Left kidney (tissue), 8 donors: ENCODE measurements around the gene GGCT. TPM values are rescaled to one million over a fixed set of nuclear protein-coding genes. Genes with fewer than 3 reads are reported as not detected.
"Not testable (repeated sequence)": the region's sequence is repeated elsewhere in the genome, so short reads cannot be mapped to it uniquely, and the experiment has no call there.

Experiments used
- DNase-seq: peaks from one replicate; pipeline ENCODE4 v3.0.0-alpha.2; 2013
- long read RNA-seq, 8 donors: transcript quantifications; one replicate each; lab custom pipeline, GENCODE V29; 2026
- polyA plus RNA-seq: library from polyadenylated mRNA; unstranded; fragments of 120-200 nt; gene quantifications from one replicate; pipeline ENCODE4 v1.2.1, GENCODE V29; 2013; ENCODE audit not compliant: insufficient read length

Gene GGCT
- 80.7 TPM for polyA plus RNA-seq
- long read RNA-seq, donor 1, transcript GGCT-207 (3 exons, 1,012 nt): minor isoform, 7 of 35 reads
- long read RNA-seq, donor 1, transcript GGCT-202 (4 exons, 1,173 nt): major isoform, 20 of 35 reads
- long read RNA-seq, donor 1, partial matches to known transcripts: 7 of 35 reads
- long read RNA-seq, donor 1, other reads (novel, unspliced or antisense): 0 of 35 reads
- long read RNA-seq, donor 2, transcript GGCT-207 (3 exons, 1,012 nt): minor isoform, 8 of 34 reads
- long read RNA-seq, donor 2, transcript GGCT-202 (4 exons, 1,173 nt): major isoform, 25 of 34 reads
- long read RNA-seq, donor 2, partial matches to known transcripts: 0 of 34 reads
- long read RNA-seq, donor 2, other reads (novel, unspliced or antisense): 0 of 34 reads
- long read RNA-seq, donor 3, transcript GGCT-207 (3 exons, 1,012 nt): minor isoform, 6 of 33 reads
- long read RNA-seq, donor 3, transcript GGCT-202 (4 exons, 1,173 nt): major isoform, 27 of 33 reads
- long read RNA-seq, donor 3, partial matches to known transcripts: 0 of 33 reads
- long read RNA-seq, donor 3, other reads (novel, unspliced or antisense): 0 of 33 reads
- long read RNA-seq, donor 4, partial matches to known transcripts: 0 of 2 reads
- long read RNA-seq, donor 4, other reads (novel, unspliced or antisense): 0 of 2 reads
- long read RNA-seq, donor 5, transcript GGCT-202 (4 exons, 1,173 nt): major isoform, 45 of 68 reads
- long read RNA-seq, donor 5, transcript GGCT-207 (3 exons, 1,012 nt): minor isoform, 15 of 68 reads
- long read RNA-seq, donor 5, partial matches to known transcripts: 7 of 68 reads
- long read RNA-seq, donor 5, other reads (novel, unspliced or antisense): 0 of 68 reads
- long read RNA-seq, donor 6, transcript GGCT-207 (3 exons, 1,012 nt): minor isoform, 9 of 49 reads
- long read RNA-seq, donor 6, transcript GGCT-202 (4 exons, 1,173 nt): major isoform, 21 of 49 reads
- long read RNA-seq, donor 6, partial matches to known transcripts: 17 of 49 reads
- long read RNA-seq, donor 6, other reads (novel, unspliced or antisense): 0 of 49 reads
- long read RNA-seq, donor 7, transcript GGCT-207 (3 exons, 1,012 nt): minor isoform, 5 of 39 reads
- long read RNA-seq, donor 7, transcript GGCT-202 (4 exons, 1,173 nt): major isoform, 22 of 39 reads
- long read RNA-seq, donor 7, partial matches to known transcripts: 12 of 39 reads
- long read RNA-seq, donor 7, other reads (novel, unspliced or antisense): 0 of 39 reads
- long read RNA-seq, donor 8, transcript GGCT-202 (4 exons, 1,173 nt): major isoform, 14 of 18 reads
- long read RNA-seq, donor 8, partial matches to known transcripts: 0 of 18 reads
- long read RNA-seq, donor 8, other reads (novel, unspliced or antisense): 0 of 18 reads

- DNase-seq: peak; percentile 98
Measured at GRCh38 chr7:30504301-30505173, at the start of gene GGCT. GGCT (minus strand) TSS chr7:30504829; CDS start chr7:30504709, 120 bp downstream.

- DNase-seq: no peak
Measured at GRCh38 chr7:30553546-30553945, 48.9 kb upstream of the GGCT start.

GRCh38 chr7:30553141-30553540 is 48.5 kb upstream of the GGCT start:
- DNase-seq: no peak

GRCh38 chr7:30552330-30552729 is 47.7 kb upstream of the GGCT start:
- no peak for DNase-seq

GRCh38 chr7:30549931-30550493 is 45.4 kb upstream of the GGCT start:
- DNase-seq: no peak

- DNase-seq: peak; percentile 78
Measured at GRCh38 chr7:30548845-30549244, 44.2 kb upstream of the GGCT start.

- DNase-seq: no peak
Measured at GRCh38 chr7:30546596-30546995, 42.0 kb upstream of the GGCT start.

- no peak for DNase-seq
Measured at GRCh38 chr7:30545791-30546555, 41.3 kb upstream of the GGCT start.

GRCh38 chr7:30543813-30544525 is 39.3 kb upstream of the GGCT start:
- DNase-seq: no peak

GRCh38 chr7:30543115-30543514 is 38.5 kb upstream of the GGCT start:
- DNase-seq: not testable (repeated sequence)

- DNase-seq: no peak
Measured at GRCh38 chr7:30533886-30534285, 29.3 kb upstream of the GGCT start.

GRCh38 chr7:30531286-30531685 is 26.7 kb upstream of the GGCT start:
- no peak for DNase-seq

- no peak for DNase-seq
Measured at GRCh38 chr7:30530373-30530772, 25.7 kb upstream of the GGCT start.

GRCh38 chr7:30528779-30529178 is 24.1 kb upstream of the GGCT start:
- DNase-seq: no peak

GRCh38 chr7:30527297-30527696 is 22.7 kb upstream of the GGCT start:
- not testable (repeated sequence) for DNase-seq

- DNase-seq: no peak
Measured at GRCh38 chr7:30526163-30526562, 21.5 kb upstream of the GGCT start.

GRCh38 chr7:30525429-30525828 is 20.8 kb upstream of the GGCT start:
- DNase-seq: no peak

GRCh38 chr7:30524545-30524944 is 19.9 kb upstream of the GGCT start:
- no peak for DNase-seq

- no peak for DNase-seq
Measured at GRCh38 chr7:30523466-30523865, 18.8 kb upstream of the GGCT start.
